ENCODE results near the gene CDK2.

DNA sequence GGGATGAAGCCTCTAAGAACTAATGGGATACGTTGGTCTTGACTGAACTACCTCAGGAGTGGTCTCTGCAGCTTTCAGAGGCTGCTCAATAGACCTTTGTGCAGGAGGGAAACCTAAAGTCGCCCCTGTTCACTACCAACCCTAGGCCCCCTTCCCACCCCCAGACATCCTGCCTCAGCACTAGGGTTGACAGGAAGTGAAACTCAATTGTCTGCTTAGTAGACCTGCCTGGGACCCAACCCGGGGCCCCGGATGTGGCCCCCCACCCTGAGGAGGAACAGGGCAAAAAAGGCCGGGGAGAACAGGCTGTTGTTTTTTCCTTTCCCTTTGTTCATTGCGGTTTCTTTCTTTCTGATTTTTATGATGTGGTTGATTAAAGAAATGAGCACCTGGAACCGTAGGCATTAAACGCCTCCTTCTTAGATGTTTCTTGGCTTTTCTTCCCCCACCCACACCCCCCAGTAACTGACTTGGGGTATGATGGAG, 37.3 kb upstream of the CDK2 start:
- TF ChIP-seq, protein P1, sequence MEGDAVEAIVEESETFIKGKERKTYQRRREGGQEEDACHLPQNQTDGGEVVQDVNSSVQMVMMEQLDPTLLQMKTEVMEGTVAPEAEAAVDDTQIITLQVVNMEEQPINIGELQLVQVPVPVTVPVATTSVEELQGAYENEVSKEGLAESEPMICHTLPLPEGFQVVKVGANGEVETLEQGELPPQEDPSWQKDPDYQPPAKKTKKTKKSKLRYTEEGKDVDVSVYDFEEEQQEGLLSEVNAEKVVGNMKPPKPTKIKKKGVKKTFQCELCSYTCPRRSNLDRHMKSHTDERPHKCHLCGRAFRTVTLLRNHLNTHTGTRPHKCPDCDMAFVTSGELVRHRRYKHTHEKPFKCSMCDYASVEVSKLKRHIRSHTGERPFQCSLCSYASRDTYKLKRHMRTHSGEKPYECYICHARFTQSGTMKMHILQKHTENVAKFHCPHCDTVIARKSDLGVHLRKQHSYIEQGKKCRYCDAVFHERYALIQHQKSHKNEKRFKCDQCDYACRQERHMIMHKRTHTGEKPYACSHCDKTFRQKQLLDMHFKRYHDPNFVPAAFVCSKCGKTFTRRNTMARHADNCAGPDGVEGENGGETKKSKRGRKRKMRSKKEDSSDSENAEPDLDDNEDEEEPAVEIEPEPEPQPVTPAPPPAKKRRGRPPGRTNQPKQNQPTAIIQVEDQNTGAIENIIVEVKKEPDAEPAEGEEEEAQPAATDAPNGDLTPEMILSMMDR (IDR thresholded peaks at IDR 0.05; ENCODE audit: borderline replicate concordance, extremely low read depth, low read length, poor library complexity, severe bottlenecking): no peak
- TF ChIP-seq EZH2 (IDR thresholded peaks at IDR 0.05; ENCODE audit: borderline replicate concordance, low read depth, low read length, severe bottlenecking): no peak

Measured in DND-41 (cell line).